Fibroblast of lung (primary cell): ENCODE data around the gene KIF4B. TPM values are rescaled to one million over a fixed set of nuclear protein-coding genes. Genes with fewer than 3 reads are reported as not detected.
"Not testable (repeated sequence)": the region's sequence is repeated elsewhere in the genome, so short reads cannot be mapped to it uniquely, and the experiment has no call there.

Experiments
- DNase-seq, 2 donors: peaks; one replicate each; pipeline versions ENCODE4 v3.0.0 to v3.0.0-alpha.2; 2010; ENCODE audit warnings: low read depth in 2 of 2
- H2AFZ ChIP-seq: 2 replicates; pipeline ENCODE4 v1.5.1; 2012; ENCODE audit warnings: low read length, control low read depth, inconsistent platforms
- H3K27ac ChIP-seq: 2 replicates; pipeline ENCODE4 v1.5.1; 2011; ENCODE audit warnings: low read length, control low read depth; ENCODE audit not compliant: insufficient read depth
- H3K27me3 ChIP-seq: 2 replicates; pipeline ENCODE4 v1.5.1; 2011; ENCODE audit warnings: mild to moderate bottlenecking, low read length; ENCODE audit not compliant: control insufficient read depth, insufficient read depth
- H3K36me3 ChIP-seq: 2 replicates; pipeline ENCODE4 v1.5.1; 2011; ENCODE audit warnings: low read length; ENCODE audit not compliant: control insufficient read depth, insufficient read depth
- H3K4me1 ChIP-seq: 2 replicates; pipeline ENCODE4 v1.5.1; 2011; ENCODE audit warnings: low read length; ENCODE audit not compliant: control insufficient read depth, insufficient read depth; ENCODE audit errors: extremely low read depth
- H3K4me2 ChIP-seq: 2 replicates; pipeline ENCODE4 v1.5.1; 2011; ENCODE audit warnings: low read length, control low read depth; ENCODE audit not compliant: insufficient read depth; ENCODE audit errors: extremely low read depth
- H3K4me3 ChIP-seq, 4 experiments: fragments of 200-600 bp in 1 of 4; sonication (generic) in 1 of 4; replicated peaks in 1 of 4; 2 replicates each; pipeline ENCODE4 v1.5.1; 2011 to 2016; ENCODE audit warnings: low read length in 4 of 4, low read depth in 3 of 4, mild to moderate bottlenecking in 3 of 4, control low read depth in 2 of 4, inconsistent platforms in 1 of 4, mixed read lengths in 1 of 4; ENCODE audit not compliant: insufficient read depth in 1 of 4; ENCODE audit errors: control extremely low read depth in 1 of 4
- H3K79me2 ChIP-seq: 2 replicates; pipeline ENCODE4 v1.5.1; 2012; ENCODE audit warnings: mild to moderate bottlenecking, low read length, inconsistent platforms; ENCODE audit not compliant: control insufficient read depth, insufficient read depth
- H3K9ac ChIP-seq: 2 replicates; pipeline ENCODE4 v1.5.1; 2011; ENCODE audit warnings: mild to moderate bottlenecking, low read length, control low read depth; ENCODE audit not compliant: insufficient read depth
- H3K9me3 ChIP-seq: 2 replicates; pipeline ENCODE4 v1.5.1; 2012; ENCODE audit warnings: low read depth, low read length; ENCODE audit not compliant: control insufficient read depth, insufficient read depth
- H4K20me1 ChIP-seq: 2 replicates; pipeline ENCODE4 v1.5.1; 2011; ENCODE audit warnings: low read length; ENCODE audit not compliant: control insufficient read depth, insufficient read depth; ENCODE audit errors: extremely low read depth
- EZH2 ChIP-seq: IDR thresholded peaks from 2 replicates; pipeline ENCODE4 v1.5.1; 2012; ENCODE audit warnings: low read length, control low read depth, mild to moderate bottlenecking; ENCODE audit errors: missing control alignments
- polyA plus RNA-seq, 2 donors: library from polyadenylated mRNA; depleted of rRNA in 1 of 2; stranded (reverse) in 1 of 2; unstranded in 1 of 2; fragments of >200 nt; gene quantifications; 2 replicates each; pipeline ENCODE4 v1.2.1, GENCODE V29; 2011 to 2012; ENCODE audit warnings: missing spikeins in 1 of 2
- total RNA-seq: library from RNA; depleted of rRNA; stranded (reverse); fragments of >200 nt; gene quantifications from 2 replicates; pipeline ENCODE4 v1.2.1, GENCODE V29; 2014
- TF ChIP-seq, protein P1 (sequence below), 2 donors: IDR thresholded peaks in 1 of 2; conservative IDR thresholded peaks in 1 of 2; 1 replicate in 1 of 2; 2 replicates in 1 of 2; pipeline ENCODE4 v1.5.1; 2011 to 2012; ENCODE audit warnings: low read length in 2 of 2, control low read depth in 1 of 2, inconsistent platforms in 1 of 2, low read depth in 1 of 2, mild to moderate bottlenecking in 1 of 2

KIF4B gene
- total and polyA plus RNA-seq, 2 donors (not counting 1 experiment from before 2014, with no cell fraction given): under 0.01 to 0.01 TPM

DNA sequence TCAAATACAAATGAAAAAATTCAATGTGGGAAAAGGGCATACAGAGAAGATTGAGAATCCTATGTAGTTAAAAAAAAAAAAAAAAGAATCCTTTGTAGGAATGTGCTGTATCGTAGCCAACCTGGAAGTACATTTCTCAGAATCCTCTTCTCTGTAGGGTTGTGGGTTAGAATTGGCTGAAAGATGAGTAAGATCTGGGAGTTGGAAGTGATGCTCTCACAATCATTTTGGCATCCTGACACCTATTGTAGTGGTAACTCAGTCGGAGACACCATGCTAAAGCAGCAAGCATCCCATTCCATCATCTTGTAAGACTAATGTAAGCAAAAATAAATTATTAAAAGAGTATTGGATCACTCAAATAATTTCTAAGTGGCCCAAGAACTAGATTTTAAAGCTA is 42.1 kb upstream of the KIF4B start:
- Histone ChIP-seq H2AFZ (no peak overlapping the region), H3K79me2 (no peaks in the 10 kb centered on the region), H3K36me3 (no peaks in the 10 kb centered on the region), H3K4me1 (no peaks in the 10 kb centered on the region), H4K20me1 (no peaks in the 10 kb centered on the region), H3K27me3 (no peaks in the 10 kb centered on the region), H3K4me2 (no peak overlapping the region), H3K4me3 (no peak overlapping the region), H3K9ac (no peak overlapping the region), H3K9me3 (no peaks in the 10 kb centered on the region), H3K27ac (no peak overlapping the region)
- peak in 1 of 2 donors; percentile 82 for DNase-seq
- TF ChIP-seq EZH2: no peak
- TF ChIP-seq, protein P1, sequence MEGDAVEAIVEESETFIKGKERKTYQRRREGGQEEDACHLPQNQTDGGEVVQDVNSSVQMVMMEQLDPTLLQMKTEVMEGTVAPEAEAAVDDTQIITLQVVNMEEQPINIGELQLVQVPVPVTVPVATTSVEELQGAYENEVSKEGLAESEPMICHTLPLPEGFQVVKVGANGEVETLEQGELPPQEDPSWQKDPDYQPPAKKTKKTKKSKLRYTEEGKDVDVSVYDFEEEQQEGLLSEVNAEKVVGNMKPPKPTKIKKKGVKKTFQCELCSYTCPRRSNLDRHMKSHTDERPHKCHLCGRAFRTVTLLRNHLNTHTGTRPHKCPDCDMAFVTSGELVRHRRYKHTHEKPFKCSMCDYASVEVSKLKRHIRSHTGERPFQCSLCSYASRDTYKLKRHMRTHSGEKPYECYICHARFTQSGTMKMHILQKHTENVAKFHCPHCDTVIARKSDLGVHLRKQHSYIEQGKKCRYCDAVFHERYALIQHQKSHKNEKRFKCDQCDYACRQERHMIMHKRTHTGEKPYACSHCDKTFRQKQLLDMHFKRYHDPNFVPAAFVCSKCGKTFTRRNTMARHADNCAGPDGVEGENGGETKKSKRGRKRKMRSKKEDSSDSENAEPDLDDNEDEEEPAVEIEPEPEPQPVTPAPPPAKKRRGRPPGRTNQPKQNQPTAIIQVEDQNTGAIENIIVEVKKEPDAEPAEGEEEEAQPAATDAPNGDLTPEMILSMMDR (conservative IDR thresholded peaks at IDR 0.05 in 1 of 2, IDR thresholded peaks at IDR 0.05 in 1 of 2; ENCODE audit: low read depth in 1 of 2, low read length in 2 of 2): no peak

DNA sequence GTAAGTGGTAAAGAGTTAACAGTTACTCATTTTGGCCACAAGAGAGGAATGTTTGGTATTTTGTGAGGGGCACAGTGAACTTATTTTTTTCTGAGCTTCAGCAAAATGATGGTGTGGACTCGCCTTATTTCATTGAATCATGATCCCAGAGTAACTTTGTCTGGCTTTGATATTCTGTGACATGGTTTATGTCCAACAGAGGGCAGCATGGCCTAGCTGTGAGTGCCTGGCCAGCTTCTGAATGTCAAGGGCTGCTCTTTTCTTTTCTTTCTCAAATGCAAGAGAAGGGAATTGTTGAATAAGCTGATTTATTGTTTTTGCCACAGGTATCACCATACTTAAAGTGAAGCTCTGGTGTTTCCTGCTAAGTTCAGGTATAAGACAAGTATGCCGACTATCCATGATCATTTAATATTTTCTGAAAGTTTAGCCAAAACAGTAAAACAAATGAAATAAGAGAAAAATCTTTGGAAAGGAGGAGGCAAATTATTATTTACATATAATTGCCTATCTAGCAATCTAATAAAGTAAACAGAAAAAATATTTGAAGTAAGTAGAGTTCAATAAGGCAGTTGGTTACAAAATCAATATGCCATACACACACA is 41.0 kb upstream of the KIF4B start:
- no peak for TF ChIP-seq EZH2
- TF ChIP-seq, protein P1 (conservative IDR thresholded peaks at IDR 0.05 in 1 of 2, IDR thresholded peaks at IDR 0.05 in 1 of 2; ENCODE audit: low read depth in 1 of 2, low read length in 2 of 2): peak; percentile 65
- Histone ChIP-seq H3K36me3 (no peaks in the 10 kb centered on the region), H3K4me1 (no peaks in the 10 kb centered on the region), H4K20me1 (no peaks in the 10 kb centered on the region), H3K9me3 (no peaks in the 10 kb centered on the region), H3K9ac (no peak overlapping the region), H2AFZ (no peak overlapping the region), H3K4me3 (no peak overlapping the region), H3K79me2 (no peaks in the 10 kb centered on the region), H3K4me2 (no peak overlapping the region), H3K27ac (no peak overlapping the region), H3K27me3 (no peaks in the 10 kb centered on the region)
- DNase-seq: peak; percentile 27 to 45

DNA sequence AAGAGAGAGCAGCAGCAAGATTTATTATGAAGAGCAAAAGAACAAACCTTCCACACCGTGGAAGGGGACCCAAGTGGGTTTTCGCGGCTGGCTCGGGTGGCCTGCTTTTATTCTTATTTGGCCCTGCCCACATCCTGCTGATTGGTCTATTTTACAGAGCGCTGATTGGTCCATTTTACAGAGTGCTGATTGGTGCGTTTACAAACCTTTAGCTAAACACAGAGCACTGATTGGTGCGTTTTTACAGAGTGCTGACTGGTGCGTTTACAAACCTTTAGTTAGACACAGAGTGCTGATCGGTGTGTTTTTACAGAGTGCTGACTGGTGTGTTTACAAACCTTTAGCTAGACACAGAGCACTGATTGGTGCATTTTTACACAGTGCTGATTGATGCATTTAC is 37.5 kb upstream of the KIF4B start:
- H3K36me3 ChIP-seq, H2AFZ ChIP-seq, H3K79me2 ChIP-seq, H3K4me1 ChIP-seq, H3K9ac ChIP-seq, H3K9me3 ChIP-seq, H3K27me3 ChIP-seq, H3K4me2 ChIP-seq, H4K20me1 ChIP-seq, H3K4me3 ChIP-seq, H3K27ac ChIP-seq, DNase-seq: not testable (repeated sequence)
